HAP-1 (cell line): ENCODE results near the gene CCZ1B.
"Not testable (repeated sequence)": the region's sequence is repeated elsewhere in the genome, so short reads cannot be mapped to it uniquely, and the experiment has no call there.

Experiments used
- DNase-seq, 2 experiments: peaks; one replicate each; pipeline ENCODE4 v3.0.0-alpha.2; 2016 to 2020; ENCODE audit warnings: low spot score in 2 of 2
- H3K27me3 ChIP-seq: fragments of 250-450 bp; sonication (Bioruptor Pico); 2 replicates; pipeline ENCODE4 v1.5.1; 2020; ENCODE audit warnings: low read depth, mild to moderate bottlenecking, moderate library complexity
- H3K36me3 ChIP-seq: fragments of 250-450 bp; sonication (Bioruptor Pico); replicated peaks from 2 replicates; pipeline ENCODE4 v1.5.1; 2020; ENCODE audit warnings: mild to moderate bottlenecking
- H3K4me1 ChIP-seq: fragments of 250-450 bp; sonication (Bioruptor Pico); 2 replicates; pipeline ENCODE4 v1.5.1; 2020; ENCODE audit warnings: mild to moderate bottlenecking
- H3K4me3 ChIP-seq: fragments of 250-450 bp; sonication (Bioruptor Pico); 2 replicates; pipeline ENCODE4 v1.5.1; 2020; ENCODE audit warnings: mild to moderate bottlenecking, moderate library complexity
- H3K9me3 ChIP-seq: fragments of 250-450 bp; sonication (Bioruptor Pico); 2 replicates; pipeline ENCODE4 v1.5.1; 2020; ENCODE audit warnings: mild to moderate bottlenecking, moderate library complexity
- in situ Hi-C: fragments of 300-500 bp; cut with MboI; formaldehyde crosslinking; loops from 3 replicates; pipeline ENCODE4 v1.14.3; 2020; ENCODE audit warnings: low sequenced_read_pairs, inconsistent platforms, mixed read lengths

Gene CCZ1B

GRCh38 chr7:6826151-6826550 is at the start of gene CCZ1B:
Gene CCZ1B, minus strand, starts transcription at chr7:6826275. Its CDS starts 78 bp downstream, at chr7:6826197.
- peak within 1 kb of the TSS; percentile 45 for H3K4me3 ChIP-seq
- H3K36me3 ChIP-seq, H3K9me3 ChIP-seq, H3K27me3 ChIP-seq, H3K4me1 ChIP-seq, in situ Hi-C loops: not testable (repeated sequence)
- DNase-seq: peak; percentile 36 to 82

GRCh38 chr7:6875022-6875421 is 48.9 kb upstream of the CCZ1B start:
- H3K9me3 ChIP-seq, DNase-seq, H3K4me3 ChIP-seq, in situ Hi-C loops, H3K36me3 ChIP-seq, H3K4me1 ChIP-seq, H3K27me3 ChIP-seq: not testable (repeated sequence)

GRCh38 chr7:6872246-6872945 is 46.3 kb upstream of the CCZ1B start:
- in situ Hi-C loops, H3K4me3 ChIP-seq, H3K27me3 ChIP-seq, H3K4me1 ChIP-seq, H3K9me3 ChIP-seq, H3K36me3 ChIP-seq, DNase-seq: not testable (repeated sequence)

GRCh38 chr7:6871421-6872144 is 45.5 kb upstream of the CCZ1B start:
- H3K4me3 ChIP-seq, H3K27me3 ChIP-seq, H3K4me1 ChIP-seq, DNase-seq, H3K9me3 ChIP-seq, in situ Hi-C loops, H3K36me3 ChIP-seq: not testable (repeated sequence)

- H3K36me3 ChIP-seq, H3K27me3 ChIP-seq, H3K9me3 ChIP-seq, H3K4me1 ChIP-seq, DNase-seq, H3K4me3 ChIP-seq, in situ Hi-C loops: not testable (repeated sequence)
Observed at GRCh38 chr7:6864751-6865150, 38.7 kb upstream of the CCZ1B start.

GRCh38 chr7:6864188-6864587 is 38.1 kb upstream of the CCZ1B start:
- in situ Hi-C loops, H3K4me3 ChIP-seq, H3K9me3 ChIP-seq: not testable (repeated sequence)

GRCh38 chr7:6862876-6863275 is 36.8 kb upstream of the CCZ1B start:
- in situ Hi-C loops, H3K27me3 ChIP-seq, H3K36me3 ChIP-seq, H3K4me1 ChIP-seq, H3K4me3 ChIP-seq, DNase-seq, H3K9me3 ChIP-seq: not testable (repeated sequence)

More at GRCh38 chr7:6864188-6864587, 38.1 kb upstream of the CCZ1B start:
- not testable (repeated sequence) for H3K27me3 ChIP-seq, DNase-seq, H3K36me3 ChIP-seq, H3K4me1 ChIP-seq

GRCh38 chr7:6857721-6858314 is 31.7 kb upstream of the CCZ1B start:
- H3K9me3 ChIP-seq, H3K4me1 ChIP-seq, H3K4me3 ChIP-seq, H3K27me3 ChIP-seq, H3K36me3 ChIP-seq, in situ Hi-C loops: not testable (repeated sequence)
- DNase-seq: peak in 1 of 2 experiments; percentile 81

- H3K4me1 ChIP-seq, H3K9me3 ChIP-seq, H3K4me3 ChIP-seq, DNase-seq, H3K27me3 ChIP-seq, H3K36me3 ChIP-seq, in situ Hi-C loops: not testable (repeated sequence)
Observed at GRCh38 chr7:6855563-6856131, 29.6 kb upstream of the CCZ1B start.

GRCh38 chr7:6854747-6855562 is 28.9 kb upstream of the CCZ1B start:
- H3K36me3 ChIP-seq, H3K9me3 ChIP-seq, in situ Hi-C loops, H3K4me3 ChIP-seq, H3K27me3 ChIP-seq, DNase-seq, H3K4me1 ChIP-seq: not testable (repeated sequence)

GRCh38 chr7:6853681-6854080 is 27.6 kb upstream of the CCZ1B start:
- H3K4me1 ChIP-seq, H3K27me3 ChIP-seq, H3K4me3 ChIP-seq, H3K9me3 ChIP-seq, DNase-seq, H3K36me3 ChIP-seq, in situ Hi-C loops: not testable (repeated sequence)

- H3K4me3 ChIP-seq, H3K36me3 ChIP-seq, H3K27me3 ChIP-seq, H3K4me1 ChIP-seq, DNase-seq, in situ Hi-C loops, H3K9me3 ChIP-seq: not testable (repeated sequence)
Observed at GRCh38 chr7:6849127-6849526, 23.1 kb upstream of the CCZ1B start.

- H3K4me1 ChIP-seq, H3K36me3 ChIP-seq, in situ Hi-C loops, H3K27me3 ChIP-seq, DNase-seq, H3K4me3 ChIP-seq, H3K9me3 ChIP-seq: not testable (repeated sequence)
Observed at GRCh38 chr7:6847751-6848150, 21.7 kb upstream of the CCZ1B start.
